Activated T-cell treated with anti-CD3 and anti-CD28 coated beads for 4 hours (primary cell): ENCODE results near the gene DUOXA2.

Experiments
- DNase-seq: peaks from one replicate; pipeline ENCODE4 v3.0.0-alpha.2; 2020

Gene DUOXA2

GRCh38 chr15:45165536-45165935, 51.4 kb downstream of the DUOXA2 start:
- no peak for DNase-seq

GRCh38 chr15:45166834-45167630, 52.9 kb downstream of the DUOXA2 start:
- peak; percentile 65 for DNase-seq

- no peak for DNase-seq
Measured at GRCh38 chr15:45167631-45168205, 53.6 kb downstream of the DUOXA2 start.
